A549 (cell line): ENCODE measurements around the gene AK1.

ENCODE experiments used
- CBX2 ChIP-seq: fragments of 200-600 bp; sonication (generic); IDR thresholded peaks from 2 replicates; pipeline ENCODE4 v1.6.1; 2016; ENCODE audit warnings: low read depth, mild to moderate bottlenecking, borderline replicate concordance
- CBX8 ChIP-seq: fragments of 200-600 bp; sonication (generic); IDR thresholded peaks from 2 replicates; pipeline ENCODE4 v1.6.1; 2016
- CEBPB ChIP-seq, 2 experiments: fragments of >200 bp in 1 of 2; sonication (Bioruptor Twin) in 1 of 2; formaldehyde crosslinking in 1 of 2; IDR thresholded peaks; 2 replicates each; pipeline ENCODE4 v1.6.1; 2012 to 2016
- CHD2 ChIP-seq: fragments of 150-350 bp; IDR thresholded peaks from 2 replicates; pipeline ENCODE4 v1.6.1; 2014; ENCODE audit warnings: low read length; ENCODE audit not compliant: partially characterized antibody
- CHD4 ChIP-seq: fragments of 200-600 bp; sonication (generic); IDR thresholded peaks from 2 replicates; pipeline ENCODE4 v1.6.1; 2016; ENCODE audit warnings: antibody characterized with exemption, mild to moderate bottlenecking, borderline replicate concordance
- CTCF ChIP-seq: fragments of >200 bp; sonication (Bioruptor Twin); formaldehyde crosslinking; IDR thresholded peaks from 3 replicates; pipeline ENCODE4 v1.5.1; 2016
- HMGXB4 ChIP-seq: fragments of 250-450 bp; sonication (Bioruptor Pico); IDR thresholded peaks from 2 replicates; pipeline ENCODE4 v1.5.0; 2021; ENCODE audit warnings: mild to moderate bottlenecking, moderate library complexity, borderline replicate concordance
- KDM5A ChIP-seq: fragments of 200-600 bp; sonication (generic); IDR thresholded peaks from 2 replicates; pipeline ENCODE4 v1.6.1; 2016; ENCODE audit warnings: antibody characterized with exemption, mild to moderate bottlenecking
- MAX ChIP-seq: IDR thresholded peaks from 2 replicates; pipeline ENCODE4 v1.6.1; 2012
- POLR2A ChIP-seq: IDR thresholded peaks from 2 replicates; pipeline ENCODE4 v1.6.1; 2012; ENCODE audit warnings: mild to moderate bottlenecking, low read length
- POLR2AphosphoS2 ChIP-seq: conservative IDR thresholded peaks from 2 replicates; pipeline ENCODE4 v1.6.1; 2012; ENCODE audit warnings: low read length, improper control_type of control experiment, inconsistent platforms
- RAD21 ChIP-seq, 2 experiments: fragments of >200 bp in 1 of 2; sonication (Bioruptor Twin) in 1 of 2; formaldehyde crosslinking in 1 of 2; IDR thresholded peaks in 1 of 2; conservative IDR thresholded peaks in 1 of 2; 2 replicates in 1 of 2; 3 replicates in 1 of 2; pipeline ENCODE4 v1.6.1; 2012 to 2018; ENCODE audit warnings: inconsistent platforms in 1 of 2
- RNF2 ChIP-seq: fragments of 200-600 bp; sonication (generic); IDR thresholded peaks from 2 replicates; pipeline ENCODE4 v1.6.1; 2016; ENCODE audit warnings: low read depth, mild to moderate bottlenecking, antibody characterized with exemption, moderate library complexity, borderline replicate concordance

GRCh38 chr9:127832248-127832647 lies 45.2 kb downstream of the AK1 start:
- no peak for TF ChIP-seq CHD4
- no peak for TF ChIP-seq POLR2A
- TF ChIP-seq CTCF = no peak
- TF ChIP-seq CBX8 = no peak
- no peak for TF ChIP-seq KDM5A
- TF ChIP-seq CBX2 = no peak
- no peak for TF ChIP-seq RNF2
- no peak for TF ChIP-seq MAX
- TF ChIP-seq CHD2 = no peak
- no peak for TF ChIP-seq HMGXB4 (CRISPR knock-in tag)
- TF ChIP-seq RAD21 (conservative IDR thresholded peaks at IDR 0.05 in 1 of 2, IDR thresholded peaks at IDR 0.05 in 1 of 2) = no peak
- TF ChIP-seq POLR2AphosphoS2 = no peak
- TF ChIP-seq CEBPB (IDR thresholded peaks at IDR 0.05) = no peak
